SK-N-SH treated with all-trans-retinoic acid at 6 μM for 48 hours (cell line): ENCODE data around the gene IRF7.

ENCODE experiments used
- ATAC-seq: fragments of 200-7000 bp; cut with Tn5 transposase; 3 replicates; pipeline ENCODE4 v1.9.1; 2020; ENCODE audit warnings: mild to moderate bottlenecking, moderate library complexity
- BACH2 ChIP-seq: fragments of 250-450 bp; sonication (Bioruptor Pico); IDR thresholded peaks from 2 replicates; pipeline ENCODE4 v1.9.0; 2021; ENCODE audit warnings: mild to moderate bottlenecking, borderline replicate concordance
- CSDC2 ChIP-seq: fragments of 250-450 bp; sonication (Bioruptor Pico); IDR thresholded peaks from 2 replicates; pipeline ENCODE4 v1.5.0; 2020; ENCODE audit warnings: mild to moderate bottlenecking, moderate library complexity
- GLIS3 ChIP-seq: fragments of 250-450 bp; sonication (Bioruptor Pico); IDR thresholded peaks from 2 replicates; pipeline ENCODE4 v1.5.0; 2020; ENCODE audit warnings: mild to moderate bottlenecking, moderate library complexity
- ISL1 ChIP-seq: fragments of 250-450 bp; sonication (Bioruptor Pico); IDR thresholded peaks from 2 replicates; pipeline ENCODE4 v2.1.2; 2022; ENCODE audit warnings: mild to moderate bottlenecking, moderate library complexity
- OSR1 ChIP-seq: fragments of 250-450 bp; sonication (Bioruptor Pico); IDR thresholded peaks from 2 replicates; pipeline ENCODE4 v1.8.0; 2022; ENCODE audit warnings: moderate library complexity, mild to moderate bottlenecking, inconsistent platforms
- PPARA ChIP-seq: fragments of 250-450 bp; sonication (Bioruptor Pico); IDR thresholded peaks from 2 replicates; pipeline ENCODE4 v1.5.0; 2020; ENCODE audit warnings: mild to moderate bottlenecking, borderline replicate concordance
- RARB ChIP-seq: fragments of 250-450 bp; sonication (Bioruptor Pico); IDR thresholded peaks from 2 replicates; pipeline ENCODE4 v1.8.0; 2021; ENCODE audit warnings: mild to moderate bottlenecking, moderate library complexity
- SNAI2 ChIP-seq: fragments of 250-450 bp; sonication (Bioruptor Pico); IDR thresholded peaks from 2 replicates; pipeline ENCODE4 v1.5.0; 2020; ENCODE audit warnings: mild to moderate bottlenecking, moderate library complexity
- TCF4 ChIP-seq: fragments of 250-450 bp; sonication (Bioruptor Pico); IDR thresholded peaks from 2 replicates; pipeline ENCODE4 v1.8.0; 2021; ENCODE audit warnings: mild to moderate bottlenecking, moderate library complexity, borderline replicate concordance
- TOX ChIP-seq: fragments of 250-450 bp; sonication (Bioruptor Pico); IDR thresholded peaks from 2 replicates; pipeline ENCODE4 v1.8.0; 2021; ENCODE audit warnings: mild to moderate bottlenecking, moderate library complexity, borderline replicate concordance
- ZC3H10 ChIP-seq: fragments of 250-450 bp; sonication (Bioruptor Pico); IDR thresholded peaks from 2 replicates; pipeline ENCODE4 v1.5.1; 2021; ENCODE audit warnings: mild to moderate bottlenecking, moderate library complexity
- ZFP3 ChIP-seq: fragments of 250-450 bp; sonication (Bioruptor Pico); IDR thresholded peaks from 2 replicates; pipeline ENCODE4 v1.5.0; 2020; ENCODE audit warnings: mild to moderate bottlenecking, moderate library complexity
- ZFP30 ChIP-seq: fragments of 450-650 bp; formaldehyde crosslinking; IDR thresholded peaks from 2 replicates; pipeline ENCODE4 v1.5.0; 2022; ENCODE audit warnings: mild to moderate bottlenecking, moderate library complexity
- ZNF565 ChIP-seq: fragments of 450-650 bp; formaldehyde crosslinking; conservative IDR thresholded peaks from 2 replicates; pipeline ENCODE4 v1.5.0; 2020; ENCODE audit warnings: low read depth, mild to moderate bottlenecking, moderate library complexity
- ZNF8 ChIP-seq: fragments of 450-650 bp; formaldehyde crosslinking; IDR thresholded peaks from 2 replicates; pipeline ENCODE4 v1.5.0; 2020; ENCODE audit warnings: mild to moderate bottlenecking, moderate library complexity
- TF ChIP-seq, protein P1 (sequence below): fragments of 250-450 bp; sonication (Bioruptor Pico); IDR thresholded peaks from 2 replicates; pipeline ENCODE4 v1.5.1; 2021; ENCODE audit warnings: mild to moderate bottlenecking, moderate library complexity
- TF ChIP-seq, protein P2 (sequence below): fragments of 250-450 bp; sonication (Bioruptor Pico); IDR thresholded peaks from 2 replicates; pipeline ENCODE4 v1.8.0; 2020; ENCODE audit warnings: mild to moderate bottlenecking, moderate library complexity, borderline replicate concordance
- TF ChIP-seq, protein P3 (sequence below): fragments of 250-450 bp; sonication (Bioruptor Pico); IDR thresholded peaks from 2 replicates; pipeline ENCODE4 v1.5.0; 2020; ENCODE audit warnings: mild to moderate bottlenecking, moderate library complexity
- TF ChIP-seq, protein P4 (sequence below): fragments of 250-450 bp; sonication (Bioruptor Pico); IDR thresholded peaks from 2 replicates; pipeline ENCODE4 v1.8.0; 2021; ENCODE audit warnings: low read depth, mild to moderate bottlenecking, moderate library complexity, borderline replicate concordance
- TF ChIP-seq, protein P5 (sequence below): fragments of 250-450 bp; sonication (Bioruptor Pico); IDR thresholded peaks from 2 replicates; pipeline ENCODE4 v1.5.1; 2020; ENCODE audit warnings: low read depth, mild to moderate bottlenecking, moderate library complexity

Gene IRF7

DNA sequence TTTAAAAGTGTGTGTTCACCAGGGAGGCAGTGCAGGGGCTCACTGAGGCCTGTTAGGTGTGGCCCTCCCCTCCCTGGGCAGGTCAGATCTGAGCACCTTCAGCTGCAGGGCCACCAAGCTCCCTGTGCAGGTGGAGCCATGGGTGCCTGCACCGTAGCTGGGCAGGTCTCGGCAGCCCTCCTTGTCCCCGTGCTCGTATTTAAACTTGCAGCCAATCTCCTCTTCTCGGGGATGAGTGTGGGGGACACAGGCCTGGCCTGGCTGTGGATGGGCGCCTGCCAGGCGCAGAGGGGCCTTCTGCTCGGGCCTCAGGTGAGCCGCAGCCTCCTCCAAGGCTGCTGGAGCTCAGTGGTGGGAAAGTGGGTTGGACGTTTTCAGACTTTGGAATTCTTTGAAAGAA is 20.4 kb downstream of the IRF7 start:
- TF ChIP-seq PPARA (CRISPR knock-in tag) (no peak), OSR1 (CRISPR knock-in tag) (no peak), RARB (CRISPR knock-in tag) (no peak), SNAI2 (CRISPR knock-in tag) (no peak), ZNF8 (CRISPR knock-in tag) (no peak), ISL1 (CRISPR knock-in tag) (no peak)
- TF ChIP-seq, protein P1, sequence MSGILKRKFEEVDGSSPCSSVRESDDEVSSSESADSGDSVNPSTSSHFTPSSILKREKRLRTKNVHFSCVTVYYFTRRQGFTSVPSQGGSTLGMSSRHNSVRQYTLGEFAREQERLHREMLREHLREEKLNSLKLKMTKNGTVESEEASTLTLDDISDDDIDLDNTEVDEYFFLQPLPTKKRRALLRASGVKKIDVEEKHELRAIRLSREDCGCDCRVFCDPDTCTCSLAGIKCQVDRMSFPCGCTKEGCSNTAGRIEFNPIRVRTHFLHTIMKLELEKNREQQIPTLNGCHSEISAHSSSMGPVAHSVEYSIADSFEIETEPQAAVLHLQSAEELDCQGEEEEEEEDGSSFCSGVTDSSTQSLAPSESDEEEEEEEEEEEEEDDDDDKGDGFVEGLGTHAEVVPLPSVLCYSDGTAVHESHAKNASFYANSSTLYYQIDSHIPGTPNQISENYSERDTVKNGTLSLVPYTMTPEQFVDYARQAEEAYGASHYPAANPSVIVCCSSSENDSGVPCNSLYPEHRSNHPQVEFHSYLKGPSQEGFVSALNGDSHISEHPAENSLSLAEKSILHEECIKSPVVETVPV (CRISPR knock-in tag), result no peak
- ATAC-seq, result no peak

DNA sequence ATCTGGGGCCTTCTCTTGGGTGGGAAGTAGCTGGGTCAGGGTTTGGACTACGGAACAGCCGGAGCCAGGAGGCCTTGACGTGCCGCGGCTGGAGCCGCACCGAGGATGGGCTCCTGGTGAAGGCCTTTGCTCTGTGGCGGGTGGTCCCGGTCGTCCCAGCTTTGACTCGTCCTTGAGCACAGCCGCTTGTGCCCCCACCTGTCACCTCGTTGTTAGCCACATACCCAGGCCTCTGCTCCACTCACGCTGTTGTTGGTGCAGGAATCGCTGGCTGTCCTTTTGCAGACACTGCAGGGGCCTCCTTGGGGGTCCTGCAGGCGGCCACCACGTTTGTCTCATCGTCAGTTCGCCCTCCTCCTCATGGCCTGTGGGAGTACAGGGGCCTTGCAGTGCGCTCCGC is 22.4 kb downstream of the IRF7 start:
- ATAC-seq, result no peak
- TF ChIP-seq BACH2, result no peak
- no peak for TF ChIP-seq ZNF565
- TF ChIP-seq PPARA (CRISPR knock-in tag), result no peak
- TF ChIP-seq, protein P1 (CRISPR knock-in tag), result no peak
- no peak for TF ChIP-seq ZFP30 (CRISPR knock-in tag)
- no peak for TF ChIP-seq ZC3H10 (CRISPR knock-in tag)
- no peak for TF ChIP-seq ZFP3 (CRISPR knock-in tag)
- TF ChIP-seq CSDC2 (CRISPR knock-in tag), result no peak
- TF ChIP-seq TCF4 (CRISPR knock-in tag), result no peak
- TF ChIP-seq, all 23 proteins: peak for 0

DNA sequence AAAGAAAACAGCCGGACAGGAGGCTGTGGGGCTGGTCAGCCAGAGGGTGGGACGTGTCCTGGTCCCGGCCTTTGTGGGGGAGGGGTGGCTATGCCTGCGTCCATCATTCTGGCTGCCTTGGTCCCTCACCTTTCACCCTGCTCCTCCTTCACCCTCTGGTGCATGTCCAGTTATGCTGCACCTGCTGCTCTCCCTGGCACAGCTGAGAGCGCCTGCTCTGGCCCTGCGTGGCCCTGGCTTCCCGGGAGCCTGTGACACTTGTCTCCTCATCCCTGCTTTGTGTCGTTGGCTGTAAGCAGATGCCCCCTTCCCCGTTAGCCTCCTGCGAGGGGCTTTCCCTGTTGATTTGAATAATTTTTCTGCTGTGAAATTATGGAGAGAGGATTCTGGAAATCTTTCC is 22.8 kb downstream of the IRF7 start:
- no peak for ATAC-seq
- no peak for TF ChIP-seq BACH2
- no peak for TF ChIP-seq GLIS3 (CRISPR knock-in tag)
- TF ChIP-seq PPARA (CRISPR knock-in tag), result no peak
- no peak for TF ChIP-seq ZNF565

DNA sequence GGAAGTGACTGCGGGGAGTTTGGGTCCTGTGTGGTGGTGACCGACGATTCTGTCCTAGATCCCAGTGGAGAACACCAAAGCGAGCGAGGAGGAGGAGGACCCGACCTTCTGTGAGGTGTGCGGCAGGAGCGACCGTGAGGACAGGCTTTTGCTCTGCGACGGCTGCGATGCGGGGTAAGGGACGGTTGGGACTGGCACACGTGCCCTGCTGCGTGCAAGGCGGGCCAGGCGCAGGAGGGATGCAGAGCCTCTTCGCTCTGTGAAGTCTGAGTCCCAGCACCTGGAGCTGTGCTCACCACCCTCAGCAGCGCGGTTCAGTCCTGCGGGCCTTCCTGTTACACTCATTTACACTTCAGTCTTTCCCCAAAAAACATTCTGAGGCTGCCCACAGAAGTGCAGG is 23.2 kb downstream of the IRF7 start:
- TF ChIP-seq BACH2 (no peak), TOX (no peak), SNAI2 (CRISPR knock-in tag) (no peak), ISL1 (CRISPR knock-in tag) (no peak), ZC3H10 (CRISPR knock-in tag) (no peak), ZFP30 (CRISPR knock-in tag) (no peak)
- TF ChIP-seq, protein P2, sequence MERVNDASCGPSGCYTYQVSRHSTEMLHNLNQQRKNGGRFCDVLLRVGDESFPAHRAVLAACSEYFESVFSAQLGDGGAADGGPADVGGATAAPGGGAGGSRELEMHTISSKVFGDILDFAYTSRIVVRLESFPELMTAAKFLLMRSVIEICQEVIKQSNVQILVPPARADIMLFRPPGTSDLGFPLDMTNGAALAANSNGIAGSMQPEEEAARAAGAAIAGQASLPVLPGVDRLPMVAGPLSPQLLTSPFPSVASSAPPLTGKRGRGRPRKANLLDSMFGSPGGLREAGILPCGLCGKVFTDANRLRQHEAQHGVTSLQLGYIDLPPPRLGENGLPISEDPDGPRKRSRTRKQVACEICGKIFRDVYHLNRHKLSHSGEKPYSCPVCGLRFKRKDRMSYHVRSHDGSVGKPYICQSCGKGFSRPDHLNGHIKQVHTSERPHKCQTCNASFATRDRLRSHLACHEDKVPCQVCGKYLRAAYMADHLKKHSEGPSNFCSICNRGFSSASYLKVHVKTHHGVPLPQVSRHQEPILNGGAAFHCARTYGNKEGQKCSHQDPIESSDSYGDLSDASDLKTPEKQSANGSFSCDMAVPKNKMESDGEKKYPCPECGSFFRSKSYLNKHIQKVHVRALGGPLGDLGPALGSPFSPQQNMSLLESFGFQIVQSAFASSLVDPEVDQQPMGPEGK (CRISPR knock-in tag), result no peak
- TF ChIP-seq, protein P3, sequence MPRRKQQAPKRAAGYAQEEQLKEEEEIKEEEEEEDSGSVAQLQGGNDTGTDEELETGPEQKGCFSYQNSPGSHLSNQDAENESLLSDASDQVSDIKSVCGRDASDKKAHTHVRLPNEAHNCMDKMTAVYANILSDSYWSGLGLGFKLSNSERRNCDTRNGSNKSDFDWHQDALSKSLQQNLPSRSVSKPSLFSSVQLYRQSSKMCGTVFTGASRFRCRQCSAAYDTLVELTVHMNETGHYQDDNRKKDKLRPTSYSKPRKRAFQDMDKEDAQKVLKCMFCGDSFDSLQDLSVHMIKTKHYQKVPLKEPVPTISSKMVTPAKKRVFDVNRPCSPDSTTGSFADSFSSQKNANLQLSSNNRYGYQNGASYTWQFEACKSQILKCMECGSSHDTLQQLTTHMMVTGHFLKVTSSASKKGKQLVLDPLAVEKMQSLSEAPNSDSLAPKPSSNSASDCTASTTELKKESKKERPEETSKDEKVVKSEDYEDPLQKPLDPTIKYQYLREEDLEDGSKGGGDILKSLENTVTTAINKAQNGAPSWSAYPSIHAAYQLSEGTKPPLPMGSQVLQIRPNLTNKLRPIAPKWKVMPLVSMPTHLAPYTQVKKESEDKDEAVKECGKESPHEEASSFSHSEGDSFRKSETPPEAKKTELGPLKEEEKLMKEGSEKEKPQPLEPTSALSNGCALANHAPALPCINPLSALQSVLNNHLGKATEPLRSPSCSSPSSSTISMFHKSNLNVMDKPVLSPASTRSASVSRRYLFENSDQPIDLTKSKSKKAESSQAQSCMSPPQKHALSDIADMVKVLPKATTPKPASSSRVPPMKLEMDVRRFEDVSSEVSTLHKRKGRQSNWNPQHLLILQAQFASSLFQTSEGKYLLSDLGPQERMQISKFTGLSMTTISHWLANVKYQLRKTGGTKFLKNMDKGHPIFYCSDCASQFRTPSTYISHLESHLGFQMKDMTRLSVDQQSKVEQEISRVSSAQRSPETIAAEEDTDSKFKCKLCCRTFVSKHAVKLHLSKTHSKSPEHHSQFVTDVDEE (CRISPR knock-in tag), result no peak
- TF ChIP-seq, all 23 proteins: peak for 0

DNA sequence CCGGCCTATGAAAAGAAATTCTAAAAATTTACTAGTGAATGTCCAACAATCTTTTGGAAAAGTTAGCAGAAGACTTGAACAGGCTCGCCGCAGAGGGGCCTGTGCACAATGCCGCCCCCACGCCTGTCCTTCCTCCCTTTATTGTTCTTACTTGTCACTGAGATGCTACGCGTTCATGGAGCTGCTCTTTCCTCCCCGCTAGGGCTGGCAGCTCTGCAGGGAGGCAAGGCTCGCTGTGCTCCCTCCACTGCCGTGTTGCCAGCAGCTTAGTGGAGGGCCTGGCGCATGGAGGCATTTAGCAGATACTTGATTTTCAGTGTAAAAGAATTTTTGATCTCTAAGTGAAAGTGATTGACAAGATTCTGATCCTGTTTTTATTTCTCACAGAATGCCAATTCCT is 24.8 kb downstream of the IRF7 start:
- no peak for ATAC-seq
- no peak for TF ChIP-seq ZFP30 (CRISPR knock-in tag)
- TF ChIP-seq ISL1 (CRISPR knock-in tag), result no peak
- no peak for TF ChIP-seq SNAI2 (CRISPR knock-in tag)
- no peak for TF ChIP-seq TCF4 (CRISPR knock-in tag)
- TF ChIP-seq, protein P3 (CRISPR knock-in tag), result no peak
- TF ChIP-seq, protein P4, sequence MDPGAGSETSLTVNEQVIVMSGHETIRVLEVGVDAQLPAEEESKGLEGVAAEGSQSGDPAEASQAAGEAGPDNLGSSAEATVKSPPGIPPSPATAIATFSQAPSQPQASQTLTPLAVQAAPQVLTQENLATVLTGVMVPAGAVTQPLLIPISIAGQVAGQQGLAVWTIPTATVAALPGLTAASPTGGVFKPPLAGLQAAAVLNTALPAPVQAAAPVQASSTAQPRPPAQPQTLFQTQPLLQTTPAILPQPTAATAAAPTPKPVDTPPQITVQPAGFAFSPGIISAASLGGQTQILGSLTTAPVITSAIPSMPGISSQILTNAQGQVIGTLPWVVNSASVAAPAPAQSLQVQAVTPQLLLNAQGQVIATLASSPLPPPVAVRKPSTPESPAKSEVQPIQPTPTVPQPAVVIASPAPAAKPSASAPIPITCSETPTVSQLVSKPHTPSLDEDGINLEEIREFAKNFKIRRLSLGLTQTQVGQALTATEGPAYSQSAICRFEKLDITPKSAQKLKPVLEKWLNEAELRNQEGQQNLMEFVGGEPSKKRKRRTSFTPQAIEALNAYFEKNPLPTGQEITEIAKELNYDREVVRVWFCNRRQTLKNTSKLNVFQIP (CRISPR knock-in tag), result no peak
- TF ChIP-seq ZNF8 (CRISPR knock-in tag), result no peak
- TF ChIP-seq, protein P5, sequence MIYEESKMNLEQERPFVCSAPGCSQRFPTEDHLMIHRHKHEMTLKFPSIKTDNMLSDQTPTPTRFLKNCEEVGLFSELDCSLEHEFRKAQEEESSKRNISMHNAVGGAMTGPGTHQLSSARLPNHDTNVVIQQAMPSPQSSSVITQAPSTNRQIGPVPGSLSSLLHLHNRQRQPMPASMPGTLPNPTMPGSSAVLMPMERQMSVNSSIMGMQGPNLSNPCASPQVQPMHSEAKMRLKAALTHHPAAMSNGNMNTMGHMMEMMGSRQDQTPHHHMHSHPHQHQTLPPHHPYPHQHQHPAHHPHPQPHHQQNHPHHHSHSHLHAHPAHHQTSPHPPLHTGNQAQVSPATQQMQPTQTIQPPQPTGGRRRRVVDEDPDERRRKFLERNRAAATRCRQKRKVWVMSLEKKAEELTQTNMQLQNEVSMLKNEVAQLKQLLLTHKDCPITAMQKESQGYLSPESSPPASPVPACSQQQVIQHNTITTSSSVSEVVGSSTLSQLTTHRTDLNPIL (CRISPR knock-in tag), result no peak
- TF ChIP-seq ZNF565, result no peak
- no peak for TF ChIP-seq CSDC2 (CRISPR knock-in tag)
- TF ChIP-seq BACH2, result no peak
- no peak for TF ChIP-seq OSR1 (CRISPR knock-in tag)

More for the DNA sequence above, 23.2 kb downstream of the IRF7 start:
- ATAC-seq, result no peak
